H1 (cell line): ENCODE results near the gene CDCA4. TPM values are rescaled to one million over a fixed set of nuclear protein-coding genes. Genes with fewer than 3 reads are reported as not detected.
"Not testable (repeated sequence)": the region's sequence is repeated elsewhere in the genome, so short reads cannot be mapped to it uniquely, and the experiment has no call there.

ENCODE experiments used
- CTCF ChIA-PET: fragments of 300-600 bp; sonication (Branson Sonifier 250); formaldehyde crosslinking; loops from one replicate; lab custom pipeline; 2021; ENCODE audit not compliant: partially characterized antibody; lab: Charles Lee
- POLR2A ChIA-PET: fragments of 300-600 bp; sonication (Branson Sonifier 250); formaldehyde crosslinking; loops from one replicate; lab custom pipeline; 2021; ENCODE audit warnings: inconsistent platforms; ENCODE audit not compliant: partially characterized antibody; lab: Charles Lee
- DNase-seq, 2 experiments: peaks; one replicate each; pipeline versions ENCODE4 v3.0.0 to v3.0.0-alpha.2; 2010 to 2022; ENCODE audit warnings: low spot score in 2 of 2, low read depth in 1 of 2, mixed read lengths in 1 of 2
- FAIRE-seq: peaks from 2 replicates; lab custom pipeline; 2011; peaks lifted over from hg19 to GRCh38; lab: Jason Lieb, UNC
- H2AFZ ChIP-seq: 2 replicates; pipeline ENCODE4 v1.8.1; 2012; ENCODE audit warnings: low read length, inconsistent platforms
- H2AK5ac ChIP-seq: 2 replicates; pipeline ENCODE4 v1.6.1; 2013; ENCODE audit warnings: low read depth, low read length
- H2BK120ac ChIP-seq: replicated peaks from 2 replicates; pipeline ENCODE3; 2013; ENCODE audit warnings: low read depth, low read length, inconsistent platforms
- H2BK12ac ChIP-seq: 2 replicates; pipeline ENCODE4 v1.6.1; 2013; ENCODE audit warnings: low read depth, low read length
- H2BK15ac ChIP-seq: 2 replicates; pipeline ENCODE4 v1.6.1; 2013; ENCODE audit warnings: low read length
- H2BK20ac ChIP-seq: 2 replicates; pipeline ENCODE4 v1.6.1; 2013; ENCODE audit warnings: low read length
- H2BK5ac ChIP-seq: 2 replicates; pipeline ENCODE4 v1.6.1; 2013; ENCODE audit warnings: low read depth, low read length
- H3K14ac ChIP-seq: 2 replicates; pipeline ENCODE4 v1.6.1; 2013; ENCODE audit warnings: inconsistent platforms; ENCODE audit not compliant: insufficient read length
- H3K18ac ChIP-seq: 2 replicates; pipeline ENCODE4 v1.6.1; 2013; ENCODE audit warnings: low read length; ENCODE audit errors: extremely low read depth
- H3K23ac ChIP-seq: 2 replicates; pipeline ENCODE4 v1.6.1; 2013; ENCODE audit warnings: inconsistent platforms; ENCODE audit not compliant: insufficient read length
- H3K23me2 ChIP-seq: 2 replicates; pipeline ENCODE4 v1.6.1; 2013; ENCODE audit warnings: low read depth, low read length
- H3K27ac ChIP-seq: 2 replicates; pipeline ENCODE4 v1.6.1; 2011; ENCODE audit warnings: low read depth, low read length, inconsistent platforms
- H3K27me3 ChIP-seq, 4 experiments: replicated peaks in 1 of 4; 1 replicate in 1 of 4; 2 replicates in 3 of 4; pipeline versions ENCODE4 v1.6.1 to v1.8.1; 2011 to 2013; ENCODE audit warnings: low read length in 3 of 4, mild to moderate bottlenecking in 3 of 4, inconsistent platforms in 2 of 4, mixed read lengths in 2 of 4, moderate library complexity in 1 of 4; ENCODE audit not compliant: control insufficient read depth in 3 of 4, insufficient read depth in 3 of 4; ENCODE audit errors: extremely low read depth in 1 of 4
- H3K36me3 ChIP-seq, 4 experiments: 2 replicates each; pipeline versions ENCODE4 v1.6.1 to v1.8.1; 2011 to 2013; ENCODE audit warnings: mild to moderate bottlenecking in 4 of 4, low read length in 3 of 4, moderate library complexity in 2 of 4, control low read depth in 1 of 4, inconsistent platforms in 1 of 4; ENCODE audit not compliant: insufficient read depth in 4 of 4, control insufficient read depth in 2 of 4
- H3K4ac ChIP-seq: replicated peaks from 2 replicates; pipeline ENCODE3; 2013; ENCODE audit warnings: low read length, low read depth, mixed read lengths, inconsistent platforms; ENCODE audit not compliant: insufficient read length
- H3K4me1 ChIP-seq, 4 experiments: replicated peaks in 1 of 4; 1 replicate in 1 of 4; 2 replicates in 3 of 4; pipeline versions ENCODE4 v1.6.1 to v1.8.1; 2011 to 2013; ENCODE audit warnings: low read length in 3 of 4, inconsistent platforms in 2 of 4, mixed read lengths in 1 of 4; ENCODE audit not compliant: insufficient read depth in 4 of 4, control insufficient read depth in 3 of 4
- H3K4me2 ChIP-seq, 2 experiments: 2 replicates each; pipeline versions ENCODE4 v1.6.1 to v1.8.1; 2011 to 2013; ENCODE audit warnings: low read depth in 2 of 2, low read length in 2 of 2, control low read depth in 1 of 2, inconsistent platforms in 1 of 2, mild to moderate bottlenecking in 1 of 2; ENCODE audit not compliant: insufficient read depth in 1 of 2
- H3K4me3 ChIP-seq, 4 experiments: fragments of 200-600, 300-600 bp in 1 of 4; sonication (generic), shearing (Covaris generic), sonication (Bioruptor Twin) in 1 of 4; 2 replicates each; pipeline versions ENCODE4 v1.5.1 to v1.8.1; 2011 to 2016; ENCODE audit warnings: low read length in 4 of 4, low read depth in 3 of 4, control low read depth in 2 of 4, inconsistent platforms in 2 of 4, mild to moderate bottlenecking in 2 of 4, mixed read lengths in 1 of 4, moderate library complexity in 1 of 4; ENCODE audit not compliant: insufficient read depth in 2 of 4; ENCODE audit errors: extremely low read depth in 1 of 4
- H3K56ac ChIP-seq: replicated peaks from 2 replicates; pipeline ENCODE3; 2013; ENCODE audit warnings: low read depth, mild to moderate bottlenecking, mixed read lengths, low read length, inconsistent platforms; ENCODE audit not compliant: insufficient read length
- H3K79me1 ChIP-seq: 2 replicates; pipeline ENCODE4 v1.6.1; 2013; ENCODE audit warnings: low read depth, low read length, control low read depth
- H3K79me2 ChIP-seq, 2 experiments: 2 replicates each; pipeline versions ENCODE4 v1.6.1 to v1.8.1; 2012 to 2013; ENCODE audit warnings: low read length in 2 of 2, mild to moderate bottlenecking in 2 of 2, inconsistent platforms in 1 of 2; ENCODE audit not compliant: insufficient read depth in 2 of 2, control insufficient read depth in 1 of 2
- H3K9ac ChIP-seq, 4 experiments: replicated peaks in 1 of 4; 1 replicate in 1 of 4; 2 replicates in 3 of 4; pipeline versions ENCODE4 v1.6.1 to v1.8.1; 2011 to 2013; ENCODE audit warnings: low read depth in 3 of 4, low read length in 3 of 4, control low read depth in 2 of 4, mild to moderate bottlenecking in 2 of 4, moderate library complexity in 2 of 4, inconsistent platforms in 1 of 4; ENCODE audit errors: extremely low read depth in 1 of 4
- H3K9me3 ChIP-seq, 2 experiments: 2 replicates each; pipeline versions ENCODE4 v1.6.1 to v1.8.1; 2012 to 2013; ENCODE audit warnings: mild to moderate bottlenecking in 2 of 2, moderate library complexity in 2 of 2, control low read depth in 1 of 2, inconsistent platforms in 1 of 2, low read depth in 1 of 2, low read length in 1 of 2, mixed read lengths in 1 of 2; ENCODE audit not compliant: insufficient read depth in 2 of 2
- H4K20me1 ChIP-seq, 2 experiments: replicated peaks in 1 of 2; 2 replicates each; pipeline versions ENCODE3 to v1.8.1; 2011 to 2013; ENCODE audit warnings: inconsistent platforms in 2 of 2, low read length in 2 of 2, mild to moderate bottlenecking in 1 of 2; ENCODE audit not compliant: insufficient read depth in 2 of 2, control insufficient read depth in 1 of 2
- H4K5ac ChIP-seq: 2 replicates; pipeline ENCODE4 v1.6.1; 2013; ENCODE audit warnings: low read length, low read depth, mixed read lengths, inconsistent platforms; ENCODE audit not compliant: insufficient read length
- H4K8ac ChIP-seq: 2 replicates; pipeline ENCODE4 v1.8.0; 2013; ENCODE audit warnings: mild to moderate bottlenecking, moderate library complexity, low read length, inconsistent platforms; ENCODE audit not compliant: insufficient read depth; ENCODE audit errors: extremely low read depth
- H4K91ac ChIP-seq: replicated peaks from 2 replicates; pipeline ENCODE3; 2013; ENCODE audit warnings: low read length, mixed read lengths, inconsistent platforms; ENCODE audit not compliant: insufficient read length
- WGBS, 2 experiments: shearing (Covaris generic) in 1 of 2; methylation state at CpG; one replicate each; pipeline versions ENCODE4 v1.1.6 to v1.1.7; 2013 to 2015; ENCODE audit warnings: low lambda C conversion rate in 2 of 2, mixed read lengths in 2 of 2, inconsistent platforms in 1 of 2, low coverage in 1 of 2, missing lambda C conversion rate in 1 of 2; ENCODE audit not compliant: insufficient replicate concordance in 2 of 2, insufficient coverage in 1 of 2, insufficient read length in 1 of 2; ENCODE audit errors: extremely low coverage in 1 of 2, missing lambda C conversion rate in 1 of 2; 5-methylcytosine and 5-hydroxymethylcytosine counted together
- polyA plus RNA-seq, 7 experiments: library from polyadenylated mRNA; depleted of rRNA in 3 of 7; stranded (reverse) in 5 of 7; unstranded in 2 of 7; fragments of >200 nt in 5 of 7; fragments of 200-250 nt in 2 of 7; gene quantifications; 1 replicate in 5 of 7; 2 replicates in 1 of 7; 4 replicates in 1 of 7; pipeline versions ENCODE4 v1.2.1 to v1.2.3, GENCODE V29; 2011 to 2013; ENCODE audit warnings: missing spikeins in 2 of 7, mixed read lengths in 2 of 7
- total RNA-seq: library from RNA; stranded (reverse); fragmentation: NEBNext Ultra II Directional; extraction: Animal tissue kit (Norgen Biotek cat#: 25700); gene quantifications from 2 replicates; pipeline ENCODE4 v1.2.1, GENCODE V29; 2021

CDCA4 gene
- total and polyA plus RNA-seq, 2 of the 8 experiments (the other 6 are each of a cell fraction or from before 2014, with no cell fraction given): 49.9 to 62.4 TPM

DNA sequence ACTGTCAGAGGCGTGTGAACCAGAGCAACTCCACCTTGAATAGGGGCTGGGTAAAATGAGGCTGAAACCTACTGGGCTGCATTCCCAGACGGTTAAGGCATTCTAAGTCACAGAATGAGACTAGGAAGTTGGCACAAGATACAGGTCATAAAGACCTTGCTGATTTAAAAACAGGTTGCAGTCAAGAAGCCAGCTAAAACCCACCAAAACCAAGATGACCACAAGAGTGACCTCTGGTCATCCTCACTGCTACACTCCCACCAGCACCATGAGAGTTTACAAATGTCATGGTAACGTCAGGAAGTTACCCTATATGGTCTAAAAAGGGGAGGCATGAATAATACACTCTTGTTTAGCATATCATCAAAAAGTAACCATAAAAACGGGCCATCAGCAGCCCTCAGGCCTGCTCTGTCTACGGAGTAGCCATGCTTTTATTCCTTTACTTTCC is 11.6 kb upstream of the CDCA4 start:
- H3K9me3 ChIP-seq, H2BK20ac ChIP-seq, H3K14ac ChIP-seq, H3K36me3 ChIP-seq, H3K4me1 ChIP-seq, FAIRE-seq, H2BK15ac ChIP-seq, H3K27ac ChIP-seq, H4K20me1 ChIP-seq, H3K23ac ChIP-seq, H3K4me3 ChIP-seq, H3K9ac ChIP-seq, H3K56ac ChIP-seq, H4K91ac ChIP-seq, H3K4ac ChIP-seq, H2AK5ac ChIP-seq, H3K79me2 ChIP-seq, H4K5ac ChIP-seq, H2AFZ ChIP-seq, H3K79me1 ChIP-seq, H3K23me2 ChIP-seq, DNase-seq, H2BK12ac ChIP-seq, H4K8ac ChIP-seq, H3K18ac ChIP-seq, H2BK5ac ChIP-seq, H2BK120ac ChIP-seq: not testable (repeated sequence)
- Histone ChIP-seq H3K4me2 (peak overlapping the region in 1 of 2 experiments; percentile 36; a peak in 1 of 4 replicates), H3K27me3 (peaks cover 2 to 27% (median 20%) of the 10 kb centered on the region in 4 experiments)
- ChIA-PET POLR2A (interaction anchor here (0.7 kb wide), 1 partner anchor 159 kb away, joined by 3 read pairs; no protein-coding TSS in a partner anchor), CTCF (interaction anchor here (0.7 to 1.5 kb wide), 4 partner anchors 14 to 335 kb away, joined by 3 to 5 read pairs (median 4); no protein-coding TSS in a partner anchor)
- 84% methylated on average over 5 of the region's 5 CpGs; no CpG with 5 or more reads in 1 of the 2 experiments for WGBS, 2 experiments
